ENCODE measurements around the gene ZNF350. TPM values are rescaled to one million over a fixed set of nuclear protein-coding genes. Genes with fewer than 3 reads are reported as not detected.

Gene ZNF350
- total RNA-seq (50.2 and 53.0 TPM in 2 replicates), polyA plus RNA-seq (6.0 and 13.9 TPM in 2 replicates), polyA minus RNA-seq (9.4 and 13.9 TPM in 2 replicates)
- 25.3 TPM for total RNA-seq (2013)

- H3K9me3 Mint-ChIP-seq (ENCODE audit: insufficient read depth), result peaks cover 10% of the 10 kb centered on the region
- Histone ChIP-seq H3K9ac (ENCODE audit: low read length) (peak within 1 kb of the TSS; percentile 88), H3K4me3 (ENCODE audit: control extremely low read depth in 1 of 5, extremely low read depth in 1 of 5, insufficient read depth in 1 of 5, low read depth in 2 of 5, low read length in 4 of 5) (peak within 1 kb of the TSS; percentile 88 to 100 (median 99)), H3K4me2 (replicated peaks; ENCODE audit: low read depth, low read length, poor library complexity, severe bottlenecking) (peak within 1 kb of the TSS; percentile 85), H3K9me3 (ENCODE audit: control extremely low read depth in 1 of 3, control insufficient read depth in 2 of 3, insufficient read depth in 1 of 3, low read length in 2 of 3) (peaks cover 14 to 72% (median 66%) of the 10 kb centered on the region in 3 donors), H2AFZ (ENCODE audit: insufficient read depth, low read depth, low read length, poor library complexity, severe bottlenecking) (peak within 1 kb of the TSS; percentile 88), H3K36me3 (replicated peaks in 1 of 2; ENCODE audit: control extremely low read depth in 1 of 2, control insufficient read depth in 1 of 2, extremely low read depth in 1 of 2, insufficient read depth in 2 of 2, low read length in 1 of 2) (peaks cover 1 to 8% of the 10 kb centered on the region in 2 experiments), H3K4me1 (ENCODE audit: control insufficient read depth in 2 of 2, insufficient read depth in 2 of 2, low read length in 2 of 2) (peaks cover 5 to 15% of the 10 kb centered on the region in 2 donors), H3K27ac (ENCODE audit: low read length in 2 of 2) (peak within 1 kb of the TSS; percentile 75 to 81), H3K79me2 (ENCODE audit: control insufficient read depth, insufficient read depth, low read length) (peaks cover 55% of the 10 kb centered on the region), H4K20me1 (ENCODE audit: control insufficient read depth, insufficient read depth, low read length, poor library complexity, severe bottlenecking) (no peaks in the 10 kb centered on the region), H3K27me3 (replicated peaks in 1 of 4; ENCODE audit: control extremely low read depth in 1 of 4, control insufficient read depth in 3 of 4, insufficient read depth in 4 of 4, low read length in 3 of 4) (no peaks in the 10 kb centered on the region)
- peak; percentile 96 for DNase-seq
- peak; percentile 99 for ATAC-seq (ENCODE audit: low read depth)
- peaks cover 13% of the 10 kb centered on the region for H3K4me1 Mint-ChIP-seq
- H3K4me3 Mint-ChIP-seq, result peak within 1 kb of the TSS; percentile 95
- H3K27me3 Mint-ChIP-seq, result no peaks in the 10 kb centered on the region
- TF ChIP-seq, protein P1, sequence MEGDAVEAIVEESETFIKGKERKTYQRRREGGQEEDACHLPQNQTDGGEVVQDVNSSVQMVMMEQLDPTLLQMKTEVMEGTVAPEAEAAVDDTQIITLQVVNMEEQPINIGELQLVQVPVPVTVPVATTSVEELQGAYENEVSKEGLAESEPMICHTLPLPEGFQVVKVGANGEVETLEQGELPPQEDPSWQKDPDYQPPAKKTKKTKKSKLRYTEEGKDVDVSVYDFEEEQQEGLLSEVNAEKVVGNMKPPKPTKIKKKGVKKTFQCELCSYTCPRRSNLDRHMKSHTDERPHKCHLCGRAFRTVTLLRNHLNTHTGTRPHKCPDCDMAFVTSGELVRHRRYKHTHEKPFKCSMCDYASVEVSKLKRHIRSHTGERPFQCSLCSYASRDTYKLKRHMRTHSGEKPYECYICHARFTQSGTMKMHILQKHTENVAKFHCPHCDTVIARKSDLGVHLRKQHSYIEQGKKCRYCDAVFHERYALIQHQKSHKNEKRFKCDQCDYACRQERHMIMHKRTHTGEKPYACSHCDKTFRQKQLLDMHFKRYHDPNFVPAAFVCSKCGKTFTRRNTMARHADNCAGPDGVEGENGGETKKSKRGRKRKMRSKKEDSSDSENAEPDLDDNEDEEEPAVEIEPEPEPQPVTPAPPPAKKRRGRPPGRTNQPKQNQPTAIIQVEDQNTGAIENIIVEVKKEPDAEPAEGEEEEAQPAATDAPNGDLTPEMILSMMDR (IDR thresholded peaks at IDR 0.05), result no peak
- TF ChIP-seq EZH2 (IDR thresholded peaks at IDR 0.05; ENCODE audit: borderline replicate concordance, insufficient read depth, low read depth, low read length, poor library complexity, severe bottlenecking), result no peak
- H3K27ac Mint-ChIP-seq, result peak within 1 kb of the TSS; percentile 94
- POLR2A ChIA-PET, result interaction anchor here (1.1 kb wide), 1 partner anchor 62 kb away, joined by 6 read pairs; the partner anchor contains the start of gene ZNF432
- intact Hi-C loops (cut with micrococcal nuclease), result loop anchor here (1.0 kb wide), 5 partner anchors 22 to 81 kb away; partner anchors contain the start of genes ZNF432, ZNF613, ZNF614 and ZNF615
- CTCF ChIA-PET, result no interaction called here
- WGBS (ENCODE audit: insufficient coverage), result under 1% methylated on average over 31 of the region's 33 CpGs
Measured at GRCh38 chr19:51986309-51987291, at the start of gene ZNF350. TSS of gene ZNF350 (minus strand) at chr19:51986840. CDS start at chr19:51974360, 12,480 bp downstream.
